GM21619 (cell line): ENCODE measurements around the gene NR6A1.

Experiments used
- ATAC-seq: cut with Tn5 transposase; IDR thresholded peaks from one replicate; pipeline ENCODE4 v1.9.1; 2021; ENCODE audit not compliant: unreplicated experiment

NR6A1 gene

GRCh38 chr9:124541824-124542223 lies 229.3 kb downstream of the NR6A1 start:
- ATAC-seq = no peak

- no peak for ATAC-seq
These were observed 233.2 kb downstream of the NR6A1 start for GRCh38 chr9:124537926-124538325.

- ATAC-seq = no peak
These were observed 235.3 kb downstream of the NR6A1 start for GRCh38 chr9:124535846-124536245.

GRCh38 chr9:124532897-124533296 lies 238.2 kb downstream of the NR6A1 start:
- no peak for ATAC-seq

- no peak for ATAC-seq
These were observed 240.0 kb downstream of the NR6A1 start for GRCh38 chr9:124531115-124531514.

- no peak for ATAC-seq
These were observed 240.9 kb downstream of the NR6A1 start for GRCh38 chr9:124530246-124530645.

- ATAC-seq = no peak
These were observed 243.3 kb downstream of the NR6A1 start for GRCh38 chr9:124527781-124528180.

GRCh38 chr9:124526174-124526573 lies 244.9 kb downstream of the NR6A1 start:
- no peak for ATAC-seq

GRCh38 chr9:124522121-124523098 lies 248.7 kb downstream of the NR6A1 start:
- no peak for ATAC-seq

- ATAC-seq = no peak
These were observed 250.0 kb downstream of the NR6A1 start for GRCh38 chr9:124521142-124521541.

- no peak for ATAC-seq
These were observed 250.9 kb downstream of the NR6A1 start for GRCh38 chr9:124520206-124520596.

GRCh38 chr9:124518116-124518515 lies 253.0 kb downstream of the NR6A1 start:
- no peak for ATAC-seq

GRCh38 chr9:124517600-124517999 lies 253.5 kb downstream of the NR6A1 start:
- ATAC-seq = no peak

- no peak for ATAC-seq
These were observed 256.2 kb downstream of the NR6A1 start for GRCh38 chr9:124514874-124515273.

- no peak for ATAC-seq
These were observed 257.0 kb downstream of the NR6A1 start for GRCh38 chr9:124514125-124514524.

- no peak for ATAC-seq
These were observed 257.6 kb downstream of the NR6A1 start for GRCh38 chr9:124513376-124513994.

GRCh38 chr9:124512806-124513204 lies 258.3 kb downstream of the NR6A1 start:
- ATAC-seq = no peak

- ATAC-seq = no peak
These were observed 259.0 kb downstream of the NR6A1 start for GRCh38 chr9:124511891-124512805.

GRCh38 chr9:124511426-124511840 lies 259.7 kb downstream of the NR6A1 start:
- ATAC-seq = no peak

- no peak for ATAC-seq
These were observed 260.3 kb downstream of the NR6A1 start for GRCh38 chr9:124510650-124511425.
